SU-DHL-6 (cell line): Measurements from ENCODE around the gene TRRAP.

Experiments
- H2AFZ ChIP-seq: fragments of 200-600 bp; sonication (generic); 2 replicates; pipeline ENCODE4 v1.6.1; 2014; ENCODE audit warnings: low read depth, mild to moderate bottlenecking, moderate library complexity, mixed read lengths, antibody characterized with exemption, low read length; ENCODE audit not compliant: severe bottlenecking
- H3F3A ChIP-seq: fragments of 200-600 bp; shearing (Covaris generic); 2 replicates; pipeline ENCODE4 v1.6.0; 2016; ENCODE audit warnings: antibody characterized with exemption, mild to moderate bottlenecking; ENCODE audit not compliant: insufficient read depth
- H3K27ac ChIP-seq: fragments of 200-600 bp; sonication (generic); 2 replicates; pipeline ENCODE4 v1.5.1; 2016; ENCODE audit warnings: low read depth, mild to moderate bottlenecking, low read length, moderate library complexity, mixed read lengths
- H3K27me3 ChIP-seq: fragments of 200-600 bp; sonication (generic), shearing (Covaris generic); 2 replicates; pipeline ENCODE4 v1.6.0; 2014; ENCODE audit warnings: mild to moderate bottlenecking, low read length
- H3K36me3 ChIP-seq: fragments of 200-600 bp; sonication (generic); 2 replicates; pipeline ENCODE4 v1.6.1; 2014; ENCODE audit warnings: mild to moderate bottlenecking, low read length, mixed read lengths
- H3K4me2 ChIP-seq: fragments of 300-600, 200-600 bp; shearing (Covaris generic), sonication (generic); 2 replicates; pipeline ENCODE4 v1.6.0; 2014; ENCODE audit warnings: low read length, low read depth, mild to moderate bottlenecking; ENCODE audit not compliant: poor library complexity, severe bottlenecking
- H3K4me3 ChIP-seq: fragments of 200-600 bp; sonication (generic); 2 replicates; pipeline ENCODE4 v1.5.1; 2014; ENCODE audit warnings: antibody characterized with exemption, low read length, mild to moderate bottlenecking, mixed read lengths; ENCODE audit not compliant: insufficient read depth, poor library complexity, severe bottlenecking
- H3K79me2 ChIP-seq: fragments of 200-600 bp; sonication (generic); 2 replicates; pipeline ENCODE4 v1.6.1; 2014; ENCODE audit warnings: mild to moderate bottlenecking, low read length, moderate library complexity; ENCODE audit not compliant: insufficient read depth
- H3K9ac ChIP-seq: fragments of 200-600 bp; sonication (generic); 2 replicates; pipeline ENCODE4 v1.7.0; 2014; ENCODE audit warnings: mild to moderate bottlenecking, low read length
- H3K9me2 ChIP-seq: fragments of 200-600 bp; sonication (generic); replicated peaks from 2 replicates; pipeline ENCODE4 v1.6.1; 2014; ENCODE audit warnings: low read length; ENCODE audit not compliant: insufficient read depth
- H3K9me3 ChIP-seq: fragments of 200-600 bp; sonication (generic); 2 replicates; pipeline ENCODE4 v1.6.1; 2014; ENCODE audit warnings: low read length, mixed read lengths; ENCODE audit not compliant: insufficient read depth
- H4K20me1 ChIP-seq: fragments of 200-600 bp; sonication (generic); 2 replicates; pipeline ENCODE4 v1.6.1; 2014; ENCODE audit warnings: low read depth, mild to moderate bottlenecking, antibody characterized with exemption, low read length, moderate library complexity, mixed read lengths
- EZH2phosphoT487 ChIP-seq: fragments of 200-600 bp; sonication (generic), shearing (Covaris generic); conservative IDR thresholded peaks from 2 replicates; pipeline ENCODE4 v1.6.1; 2018; ENCODE audit warnings: mild to moderate bottlenecking, antibody characterized with exemption, low read length, moderate library complexity, mixed read lengths
- TF ChIP-seq, protein P1 (sequence below): fragments of 200-600 bp; sonication (generic); IDR thresholded peaks from one replicate; pipeline ENCODE4 v1.5.1; 2017; ENCODE audit warnings: antibody characterized with exemption, mild to moderate bottlenecking, low read length, moderate library complexity; ENCODE audit not compliant: insufficient read depth, poor library complexity, severe bottlenecking

Gene TRRAP

GRCh38 chr7:98837630-98837972 is 40.7 kb upstream of the TRRAP start:
- H3K9ac ChIP-seq: no peak overlapping the region
- H3K27ac ChIP-seq: no peak overlapping the region
- no peaks in the 10 kb centered on the region for H3K9me2 ChIP-seq
- H3K9me3 ChIP-seq: no peaks in the 10 kb centered on the region
- no peaks in the 10 kb centered on the region for H3K27me3 ChIP-seq
- H3F3A ChIP-seq: no peaks in the 10 kb centered on the region
- TF ChIP-seq, protein P1, sequence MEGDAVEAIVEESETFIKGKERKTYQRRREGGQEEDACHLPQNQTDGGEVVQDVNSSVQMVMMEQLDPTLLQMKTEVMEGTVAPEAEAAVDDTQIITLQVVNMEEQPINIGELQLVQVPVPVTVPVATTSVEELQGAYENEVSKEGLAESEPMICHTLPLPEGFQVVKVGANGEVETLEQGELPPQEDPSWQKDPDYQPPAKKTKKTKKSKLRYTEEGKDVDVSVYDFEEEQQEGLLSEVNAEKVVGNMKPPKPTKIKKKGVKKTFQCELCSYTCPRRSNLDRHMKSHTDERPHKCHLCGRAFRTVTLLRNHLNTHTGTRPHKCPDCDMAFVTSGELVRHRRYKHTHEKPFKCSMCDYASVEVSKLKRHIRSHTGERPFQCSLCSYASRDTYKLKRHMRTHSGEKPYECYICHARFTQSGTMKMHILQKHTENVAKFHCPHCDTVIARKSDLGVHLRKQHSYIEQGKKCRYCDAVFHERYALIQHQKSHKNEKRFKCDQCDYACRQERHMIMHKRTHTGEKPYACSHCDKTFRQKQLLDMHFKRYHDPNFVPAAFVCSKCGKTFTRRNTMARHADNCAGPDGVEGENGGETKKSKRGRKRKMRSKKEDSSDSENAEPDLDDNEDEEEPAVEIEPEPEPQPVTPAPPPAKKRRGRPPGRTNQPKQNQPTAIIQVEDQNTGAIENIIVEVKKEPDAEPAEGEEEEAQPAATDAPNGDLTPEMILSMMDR: no peak
- no peak for TF ChIP-seq EZH2phosphoT487
- H2AFZ ChIP-seq: no peak overlapping the region
- no peaks in the 10 kb centered on the region for H3K79me2 ChIP-seq
- H3K4me3 ChIP-seq: no peak overlapping the region
- no peaks in the 10 kb centered on the region for H3K36me3 ChIP-seq
- H4K20me1 ChIP-seq: no peaks in the 10 kb centered on the region
- H3K4me2 ChIP-seq: no peak overlapping the region

DNA sequence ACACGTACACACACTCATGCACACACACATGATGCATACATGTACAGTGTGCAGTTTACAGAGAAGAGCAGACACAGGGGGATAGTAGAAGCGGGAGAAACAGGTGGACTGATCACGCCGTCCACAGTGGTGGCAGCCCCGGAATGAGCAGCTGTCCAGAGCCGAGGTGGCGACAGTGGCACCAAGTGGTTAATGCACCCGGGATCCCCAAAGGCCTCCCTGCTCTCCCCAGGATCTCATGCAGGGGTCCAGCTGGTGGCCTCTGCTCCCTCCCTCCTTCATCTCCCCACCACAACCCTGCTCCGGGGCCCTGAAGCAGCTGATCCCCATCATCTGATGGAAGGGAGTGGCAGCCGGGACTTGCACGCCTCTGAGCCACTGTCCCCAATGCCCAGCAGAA is 38.2 kb upstream of the TRRAP start:
- H3K36me3 ChIP-seq: no peaks in the 10 kb centered on the region
- no peaks in the 10 kb centered on the region for H3K9me3 ChIP-seq
- H2AFZ ChIP-seq: no peak overlapping the region

GRCh38 chr7:98840722-98841121 is 37.6 kb upstream of the TRRAP start:
- no peaks in the 10 kb centered on the region for H3K9me3 ChIP-seq
- H3K27ac ChIP-seq: no peak overlapping the region
- H3K27me3 ChIP-seq: no peaks in the 10 kb centered on the region
- H3K4me3 ChIP-seq: no peak overlapping the region
- no peaks in the 10 kb centered on the region for H3K36me3 ChIP-seq
- no peak overlapping the region for H3K4me2 ChIP-seq
- H3K79me2 ChIP-seq: no peaks in the 10 kb centered on the region
- no peaks in the 10 kb centered on the region for H4K20me1 ChIP-seq
- no peak overlapping the region for H2AFZ ChIP-seq
- TF ChIP-seq, protein P1: no peak
- no peak for TF ChIP-seq EZH2phosphoT487
- no peaks in the 10 kb centered on the region for H3K9me2 ChIP-seq
- H3F3A ChIP-seq: no peaks in the 10 kb centered on the region
- H3K9ac ChIP-seq: no peak overlapping the region

More for the DNA sequence above, 38.2 kb upstream of the TRRAP start:
- Histone ChIP-seq H3K79me2 (no peaks in the 10 kb centered on the region), H3K27ac (no peak overlapping the region), H3K9ac (no peak overlapping the region), H3K27me3 (no peaks in the 10 kb centered on the region), H3K4me2 (no peak overlapping the region), H3K9me2 (no peaks in the 10 kb centered on the region), H4K20me1 (no peaks in the 10 kb centered on the region), H3F3A (no peaks in the 10 kb centered on the region), H3K4me3 (no peak overlapping the region)
- TF ChIP-seq, protein P1: no peak
- TF ChIP-seq EZH2phosphoT487: no peak
